ENCODE data around the gene SCGB1A1. TPM values are rescaled to one million over a fixed set of nuclear protein-coding genes. Genes with fewer than 3 reads are reported as not detected.

The SCGB1A1 gene
- not detected for total RNA-seq (2021; fragmentation: NEBNext Ultra II Directional; extraction: Animal tissue kit (Norgen Biotek cat#: 25700))
- long read RNA-seq = 0 reads

GRCh38 chr11:62418733-62419132 lies at the start of gene SCGB1A1:
SCGB1A1 (plus strand) TSS chr11:62419033; CDS start chr11:62419096, 63 bp downstream.
- Mint-ChIP-seq H3K27ac (no peak within 1 kb of the TSS), H3K27me3 (ENCODE audit: insufficient read depth) (peaks cover 19% of the 10 kb centered on the region), H3K4me3 (no peak within 1 kb of the TSS), H3K9me3 (no peaks in the 10 kb centered on the region), H3K36me3 (ENCODE audit: low read depth) (no peaks in the 10 kb centered on the region), H3K4me1 (ENCODE audit: low read depth) (peaks cover 10% of the 10 kb centered on the region)
- DNase-seq = no peak
- TF ChIP-seq CTCF (IDR thresholded peaks at IDR 0.05) = no peak

GRCh38 chr11:62370743-62371440 lies 47.9 kb upstream of the SCGB1A1 start:
- H3K9me3 Mint-ChIP-seq = peaks cover 11% of the 10 kb centered on the region; the same call in 1 of the 2 replicates
- H3K4me1 Mint-ChIP-seq (ENCODE audit: low read depth) = peaks cover 5% of the 10 kb centered on the region; the same call in 1 of the 2 replicates
- H3K27ac Mint-ChIP-seq = no peak overlapping the region
- H3K36me3 Mint-ChIP-seq (ENCODE audit: low read depth) = no peaks in the 10 kb centered on the region
- no peak for DNase-seq
- H3K27me3 Mint-ChIP-seq (ENCODE audit: insufficient read depth) = peaks cover 22% of the 10 kb centered on the region
- no peak for TF ChIP-seq CTCF (IDR thresholded peaks at IDR 0.05)
- H3K4me3 Mint-ChIP-seq = no peak overlapping the region

- DNase-seq = no peak
- Mint-ChIP-seq H3K9me3 (peaks cover 11% of the 10 kb centered on the region; the same call in 1 of the 2 replicates), H3K4me3 (peak overlapping the region; percentile 20; the same call in 1 of the 2 replicates), H3K27me3 (ENCODE audit: insufficient read depth) (peaks cover 22% of the 10 kb centered on the region), H3K36me3 (ENCODE audit: low read depth) (no peaks in the 10 kb centered on the region), H3K4me1 (ENCODE audit: low read depth) (peaks cover 5% of the 10 kb centered on the region; the same call in 1 of the 2 replicates), H3K27ac (no peak overlapping the region)
- no peak for TF ChIP-seq CTCF (IDR thresholded peaks at IDR 0.05)
Observed at GRCh38 chr11:62372871-62373270, 46.0 kb upstream of the SCGB1A1 start.

- Mint-ChIP-seq H3K4me3 (peak overlapping the region; percentile 20; the same call in 1 of the 2 replicates), H3K27ac (no peak overlapping the region), H3K36me3 (ENCODE audit: low read depth) (no peaks in the 10 kb centered on the region), H3K9me3 (peaks cover 6% of the 10 kb centered on the region; the same call in 1 of the 2 replicates), H3K4me1 (ENCODE audit: low read depth) (peaks cover 5% of the 10 kb centered on the region; the same call in 1 of the 2 replicates), H3K27me3 (ENCODE audit: insufficient read depth) (peaks cover 20% of the 10 kb centered on the region)
- no peak for TF ChIP-seq CTCF (IDR thresholded peaks at IDR 0.05)
- DNase-seq = no peak
Observed at GRCh38 chr11:62373464-62374119, 45.2 kb upstream of the SCGB1A1 start.

GRCh38 chr11:62374801-62375200 lies 44.0 kb upstream of the SCGB1A1 start:
- H3K27ac Mint-ChIP-seq = no peak overlapping the region
- H3K36me3 Mint-ChIP-seq (ENCODE audit: low read depth) = no peaks in the 10 kb centered on the region
- DNase-seq = no peak
- no peak overlapping the region for H3K4me3 Mint-ChIP-seq
- H3K4me1 Mint-ChIP-seq (ENCODE audit: low read depth) = peaks cover 5% of the 10 kb centered on the region; the same call in 1 of the 2 replicates
- H3K9me3 Mint-ChIP-seq = no peaks in the 10 kb centered on the region
- no peak for TF ChIP-seq CTCF (IDR thresholded peaks at IDR 0.05)
- peaks cover 21% of the 10 kb centered on the region for H3K27me3 Mint-ChIP-seq (ENCODE audit: insufficient read depth)
